ENCODE results near the gene RHOU. TPM values are rescaled to one million over a fixed set of nuclear protein-coding genes. Genes with fewer than 3 reads are reported as not detected.
A peak's percentile ranks its signal among the peaks of the same experiment; 100 is the strongest.

RHOU gene
- total and polyA plus RNA-seq, 11 donors = 1.3 to 20.5 (median 2.9) TPM

- no peak overlapping the region for H3K27ac ChIP-seq
- TF ChIP-seq CTCF (IDR thresholded peaks at IDR 0.05) (no peak), POLR2A (IDR thresholded peaks at IDR 0.05) (no peak)
- H3K36me3 ChIP-seq = no peaks in the 10 kb centered on the region
- H3K27me3 ChIP-seq = peaks cover 0 to 23% (median 0%) of the 10 kb centered on the region in 9 donors
- intact Hi-C loops (cut with DNase I) = no loop called here
- no peak overlapping the region for H3K4me3 ChIP-seq
- peaks cover 0 to 7% (median 0%) of the 10 kb centered on the region in 12 donors for H3K9me3 ChIP-seq
- 79 to 84% (median 83%) methylated on average over 2 of the region's 2 CpGs for WGBS, 4 donors
- H3K4me1 ChIP-seq = peaks cover 0 to 18% (median 0%) of the 10 kb centered on the region in 12 donors
- no peak for ATAC-seq
- no peak for DNase-seq
Observed at GRCh38 chr1:228793032-228793431, 57.8 kb downstream of the RHOU start.

- H3K36me3 ChIP-seq = no peaks in the 10 kb centered on the region
- peaks cover 0 to 23% (median 0%) of the 10 kb centered on the region in 9 donors for H3K27me3 ChIP-seq
- intact Hi-C loops (cut with DNase I) = no loop called here
- no peak overlapping the region for H3K4me3 ChIP-seq
- H3K4me1 ChIP-seq = peaks cover 0 to 18% (median 0%) of the 10 kb centered on the region in 12 donors
- no peak for TF ChIP-seq CTCF (IDR thresholded peaks at IDR 0.05)
- TF ChIP-seq POLR2A (IDR thresholded peaks at IDR 0.05) = no peak
- peaks cover 0 to 7% (median 0%) of the 10 kb centered on the region in 12 donors for H3K9me3 ChIP-seq
- peak overlapping the region in 1 of 12 donors; percentile 35 for H3K27ac ChIP-seq
- WGBS, 4 donors = 78 to 95% (median 87%) methylated on average over 1 of the region's 1 CpG
- ATAC-seq = no peak
- DNase-seq = no peak
Observed at GRCh38 chr1:228794173-228794572, 58.9 kb downstream of the RHOU start.

- peaks cover 0 to 18% (median 0%) of the 10 kb centered on the region in 9 donors for H3K27me3 ChIP-seq
- no peak overlapping the region for H3K4me3 ChIP-seq
- TF ChIP-seq CTCF (IDR thresholded peaks at IDR 0.05) = no peak
- TF ChIP-seq POLR2A (IDR thresholded peaks at IDR 0.05) = no peak
- no peak overlapping the region for H3K27ac ChIP-seq
- peaks cover 0 to 18% (median 0%) of the 10 kb centered on the region in 12 donors for H3K4me1 ChIP-seq
- no peaks in the 10 kb centered on the region for H3K36me3 ChIP-seq
- ATAC-seq (no peak), DNase-seq (no peak)
- WGBS, 4 donors = 54 to 84% (median 72%) methylated on average over 5 of the region's 5 CpGs
- H3K9me3 ChIP-seq = peaks cover 0 to 7% (median 0%) of the 10 kb centered on the region in 12 donors
- intact Hi-C loops (cut with DNase I) = no loop called here
Observed at GRCh38 chr1:228794810-228795209, 59.5 kb downstream of the RHOU start.

- no peak for TF ChIP-seq POLR2A (IDR thresholded peaks at IDR 0.05)
- no peak for TF ChIP-seq CTCF (IDR thresholded peaks at IDR 0.05)
- 70 to 83% (median 72%) methylated on average over 4 of the region's 4 CpGs for WGBS, 4 donors
- Histone ChIP-seq H3K4me3 (no peak overlapping the region), H3K9me3 (peaks cover 0 to 7% (median 0%) of the 10 kb centered on the region in 12 donors), H3K4me1 (peaks cover 0 to 18% (median 0%) of the 10 kb centered on the region in 12 donors), H3K27me3 (peaks cover 0 to 14% (median 0%) of the 10 kb centered on the region in 9 donors), H3K27ac (no peak overlapping the region), H3K36me3 (no peaks in the 10 kb centered on the region)
- intact Hi-C loops (cut with DNase I) = no loop called here
- no peak for DNase-seq
- ATAC-seq = no peak
Observed at GRCh38 chr1:228795596-228795995, 60.3 kb downstream of the RHOU start.

Other genes starting within 250 kb of the RHOU start
- gene RNF187, start 248.1 kb upstream of the RHOU start, total RNA-seq = 10 to 100 TPM; 37.2 to 96.3 (median 76.6) TPM
- gene RNF187, start 248.1 kb upstream of the RHOU start, polyA plus RNA-seq = 10 to 100 TPM; 26.1 to 48.9 TPM